Measurements from ENCODE around the gene ABO.
"Not testable (repeated sequence)": the region's sequence is repeated elsewhere in the genome, so short reads cannot be mapped to it uniquely, and the experiment has no call there.

ABO gene

DNA sequence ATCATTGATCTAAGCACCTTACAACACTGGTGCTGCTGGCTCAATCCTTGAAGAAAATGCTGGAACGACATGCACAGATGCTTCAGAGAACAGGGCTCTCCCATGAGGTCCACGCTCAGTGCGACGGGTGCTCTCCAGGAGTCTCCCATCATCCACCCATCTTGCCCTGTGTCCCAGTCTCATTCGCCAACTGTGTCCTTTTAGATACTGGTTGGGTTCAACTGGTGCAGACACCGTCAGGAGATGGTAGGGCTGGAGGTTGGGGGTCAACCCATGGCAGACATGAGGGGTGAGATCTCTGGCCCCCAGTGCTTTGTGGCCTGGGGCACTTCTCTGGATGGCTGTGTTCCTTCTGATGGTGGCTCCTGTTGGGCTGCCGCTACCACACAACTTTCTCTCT, 64.4 kb downstream of the ABO start:
- Histone ChIP-seq H3F3A (ENCODE audit: control insufficient read depth, insufficient read depth) (no peaks in the 10 kb centered on the region), H3K9me2 (replicated peaks; ENCODE audit: control insufficient read depth, low read length) (no peaks in the 10 kb centered on the region), H3K27ac (ENCODE audit: low read depth, low read length) (no peak overlapping the region), H3K79me2 (ENCODE audit: control insufficient read depth, low read length) (no peaks in the 10 kb centered on the region), H3K36me3 (ENCODE audit: control insufficient read depth, low read length) (no peaks in the 10 kb centered on the region), H3K9me3 (ENCODE audit: control insufficient read depth, insufficient read depth, low read length) (peaks cover 8% of the 10 kb centered on the region; the same call in 1 of the 2 replicates), H3K4me2 (ENCODE audit: low read length) (no peak overlapping the region), H3K4me1 (ENCODE audit: control insufficient read depth, low read length) (no peaks in the 10 kb centered on the region), H4K20me1 (ENCODE audit: control insufficient read depth, insufficient read depth, low read depth, low read length) (no peaks in the 10 kb centered on the region), H3K27me3 (ENCODE audit: control insufficient read depth, low read length) (peaks cover 9% of the 10 kb centered on the region), H3K4me3 (ENCODE audit: low read length) (no peak overlapping the region)
- no peak for TF ChIP-seq EZH2phosphoT487 (IDR thresholded peaks at IDR 0.05; ENCODE audit: borderline replicate concordance, low read length)
- TF ChIP-seq, protein P1, sequence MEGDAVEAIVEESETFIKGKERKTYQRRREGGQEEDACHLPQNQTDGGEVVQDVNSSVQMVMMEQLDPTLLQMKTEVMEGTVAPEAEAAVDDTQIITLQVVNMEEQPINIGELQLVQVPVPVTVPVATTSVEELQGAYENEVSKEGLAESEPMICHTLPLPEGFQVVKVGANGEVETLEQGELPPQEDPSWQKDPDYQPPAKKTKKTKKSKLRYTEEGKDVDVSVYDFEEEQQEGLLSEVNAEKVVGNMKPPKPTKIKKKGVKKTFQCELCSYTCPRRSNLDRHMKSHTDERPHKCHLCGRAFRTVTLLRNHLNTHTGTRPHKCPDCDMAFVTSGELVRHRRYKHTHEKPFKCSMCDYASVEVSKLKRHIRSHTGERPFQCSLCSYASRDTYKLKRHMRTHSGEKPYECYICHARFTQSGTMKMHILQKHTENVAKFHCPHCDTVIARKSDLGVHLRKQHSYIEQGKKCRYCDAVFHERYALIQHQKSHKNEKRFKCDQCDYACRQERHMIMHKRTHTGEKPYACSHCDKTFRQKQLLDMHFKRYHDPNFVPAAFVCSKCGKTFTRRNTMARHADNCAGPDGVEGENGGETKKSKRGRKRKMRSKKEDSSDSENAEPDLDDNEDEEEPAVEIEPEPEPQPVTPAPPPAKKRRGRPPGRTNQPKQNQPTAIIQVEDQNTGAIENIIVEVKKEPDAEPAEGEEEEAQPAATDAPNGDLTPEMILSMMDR (IDR thresholded peaks at IDR 0.05; ENCODE audit: low read depth, low read length, poor library complexity, severe bottlenecking), result no peak

DNA sequence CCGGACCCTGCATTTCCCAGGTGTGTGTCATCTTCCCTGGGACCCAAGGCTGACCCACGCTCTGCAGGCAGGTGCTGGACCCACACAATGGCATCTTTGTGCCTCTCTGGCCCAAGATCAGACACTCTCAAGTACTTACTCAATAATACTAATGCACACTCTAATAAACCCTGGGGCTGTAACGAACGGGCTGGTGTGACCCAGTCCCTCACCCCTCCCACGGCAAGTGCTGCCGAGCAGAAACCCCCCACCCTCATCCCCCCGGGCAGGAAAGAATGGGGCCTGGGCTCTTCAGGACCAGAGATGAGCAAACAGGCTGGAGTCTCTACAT, 64.8 kb downstream of the ABO start:
- Histone ChIP-seq H3K4me1 (ENCODE audit: control insufficient read depth, low read length) (no peaks in the 10 kb centered on the region), H4K20me1 (ENCODE audit: control insufficient read depth, insufficient read depth, low read depth, low read length) (no peaks in the 10 kb centered on the region), H3K4me3 (ENCODE audit: low read length) (no peak overlapping the region), H3F3A (ENCODE audit: control insufficient read depth, insufficient read depth) (no peaks in the 10 kb centered on the region), H3K36me3 (ENCODE audit: control insufficient read depth, low read length) (no peaks in the 10 kb centered on the region), H3K79me2 (ENCODE audit: control insufficient read depth, low read length) (no peaks in the 10 kb centered on the region), H3K9me2 (replicated peaks; ENCODE audit: control insufficient read depth, low read length) (no peaks in the 10 kb centered on the region), H3K9me3 (ENCODE audit: control insufficient read depth, insufficient read depth, low read length) (peaks cover 8% of the 10 kb centered on the region; the same call in 1 of the 2 replicates), H3K27me3 (ENCODE audit: control insufficient read depth, low read length) (peaks cover 8% of the 10 kb centered on the region), H3K27ac (ENCODE audit: low read depth, low read length) (no peak overlapping the region), H3K4me2 (ENCODE audit: low read length) (no peak overlapping the region)
- TF ChIP-seq, protein P1 (IDR thresholded peaks at IDR 0.05; ENCODE audit: low read depth, low read length, poor library complexity, severe bottlenecking), result no peak
- no peak for TF ChIP-seq EZH2phosphoT487 (IDR thresholded peaks at IDR 0.05; ENCODE audit: borderline replicate concordance, low read length)

DNA sequence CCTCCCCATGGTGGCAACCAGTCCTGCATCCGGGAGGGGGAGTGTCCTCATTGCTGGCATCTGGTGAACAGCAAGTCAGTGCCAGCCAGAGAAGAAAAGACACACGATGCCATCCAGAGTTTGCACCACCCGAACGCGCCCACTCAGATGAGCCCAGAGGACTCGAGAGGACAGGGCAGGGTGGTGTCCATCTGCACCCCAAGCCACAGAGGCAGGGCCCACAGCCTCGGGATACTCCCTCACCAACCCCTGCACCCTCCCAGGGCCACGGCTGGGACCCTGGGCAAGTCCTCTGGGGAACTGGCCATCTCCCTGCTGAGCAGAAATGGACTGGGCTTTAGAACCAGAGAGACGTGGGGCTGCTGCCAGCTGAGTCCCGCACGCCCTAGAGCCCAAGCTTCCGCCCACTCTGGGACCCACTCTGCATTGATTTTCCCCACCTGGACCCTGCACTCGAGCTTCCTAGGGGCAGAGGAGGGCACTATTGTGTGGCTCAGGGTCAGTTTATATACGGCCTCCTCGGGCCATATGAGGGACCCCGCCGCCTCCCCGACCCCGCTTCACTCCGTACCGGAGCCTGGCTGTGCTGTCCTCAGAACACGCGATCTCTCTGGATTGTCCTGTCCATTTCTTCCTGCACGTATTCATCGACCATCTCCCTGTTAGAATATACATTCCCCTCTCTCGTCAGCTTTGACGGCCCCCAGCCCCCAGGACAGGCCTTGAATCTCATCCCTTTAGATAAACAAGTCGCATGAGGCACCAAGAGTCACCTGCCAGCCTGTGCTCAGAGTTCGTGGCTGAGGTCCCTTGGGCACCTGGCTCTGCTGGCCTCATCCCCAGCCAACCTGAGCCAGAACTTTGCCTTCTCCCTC, 65.4 kb downstream of the ABO start:
- not testable (repeated sequence) for H3K27me3 ChIP-seq (ENCODE audit: control insufficient read depth, low read length); H3F3A ChIP-seq (ENCODE audit: control insufficient read depth, insufficient read depth); H3K4me2 ChIP-seq (ENCODE audit: low read length)

DNA sequence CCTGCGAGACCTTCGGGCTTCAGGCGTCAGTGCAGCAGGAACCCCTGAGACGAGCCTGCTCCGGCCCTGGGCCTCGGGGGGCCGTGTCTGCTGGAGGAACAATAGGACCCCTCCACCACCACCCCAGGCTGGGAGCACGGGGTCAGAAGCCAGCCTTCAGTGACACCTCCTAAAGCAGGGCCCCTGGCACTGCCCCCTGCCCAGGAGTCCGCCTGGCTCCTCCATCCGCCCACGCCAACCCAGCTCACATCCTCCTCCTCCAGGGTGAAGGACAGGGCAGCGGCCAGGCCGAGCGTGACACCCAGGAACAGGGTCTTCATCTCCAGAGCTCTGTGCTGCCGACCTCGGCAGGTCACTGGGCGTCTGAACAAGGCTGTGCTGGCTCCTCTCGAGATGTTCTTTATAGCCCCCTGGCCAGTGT, 66.1 kb downstream of the ABO start, which contains the start of gene OBP2B:
TSS of gene OBP2B (minus strand) at position 371 of the 421 bp plus-strand sequence. CDS start at position 320, 51 bp downstream.
- not testable (repeated sequence) for H3K79me2 ChIP-seq (ENCODE audit: control insufficient read depth, low read length); H3K9me2 ChIP-seq (replicated peaks; ENCODE audit: control insufficient read depth, low read length); H3K4me2 ChIP-seq (ENCODE audit: low read length); H3K27ac ChIP-seq (ENCODE audit: low read depth, low read length); H4K20me1 ChIP-seq (ENCODE audit: control insufficient read depth, insufficient read depth, low read depth, low read length); H3K4me3 ChIP-seq (ENCODE audit: low read length); H3K9me3 ChIP-seq (ENCODE audit: control insufficient read depth, insufficient read depth, low read length); H3K27me3 ChIP-seq (ENCODE audit: control insufficient read depth, low read length); H3K4me1 ChIP-seq (ENCODE audit: control insufficient read depth, low read length); H3F3A ChIP-seq (ENCODE audit: control insufficient read depth, insufficient read depth); H3K36me3 ChIP-seq (ENCODE audit: control insufficient read depth, low read length)

More for the DNA sequence above, 65.4 kb downstream of the ABO start:
- not testable (repeated sequence) for H3K4me1 ChIP-seq (ENCODE audit: control insufficient read depth, low read length); H3K79me2 ChIP-seq (ENCODE audit: control insufficient read depth, low read length); H3K9me3 ChIP-seq (ENCODE audit: control insufficient read depth, insufficient read depth, low read length); H3K36me3 ChIP-seq (ENCODE audit: control insufficient read depth, low read length); H3K4me3 ChIP-seq (ENCODE audit: low read length); H3K27ac ChIP-seq (ENCODE audit: low read depth, low read length); H3K9me2 ChIP-seq (replicated peaks; ENCODE audit: control insufficient read depth, low read length); H4K20me1 ChIP-seq (ENCODE audit: control insufficient read depth, insufficient read depth, low read depth, low read length)

DNA sequence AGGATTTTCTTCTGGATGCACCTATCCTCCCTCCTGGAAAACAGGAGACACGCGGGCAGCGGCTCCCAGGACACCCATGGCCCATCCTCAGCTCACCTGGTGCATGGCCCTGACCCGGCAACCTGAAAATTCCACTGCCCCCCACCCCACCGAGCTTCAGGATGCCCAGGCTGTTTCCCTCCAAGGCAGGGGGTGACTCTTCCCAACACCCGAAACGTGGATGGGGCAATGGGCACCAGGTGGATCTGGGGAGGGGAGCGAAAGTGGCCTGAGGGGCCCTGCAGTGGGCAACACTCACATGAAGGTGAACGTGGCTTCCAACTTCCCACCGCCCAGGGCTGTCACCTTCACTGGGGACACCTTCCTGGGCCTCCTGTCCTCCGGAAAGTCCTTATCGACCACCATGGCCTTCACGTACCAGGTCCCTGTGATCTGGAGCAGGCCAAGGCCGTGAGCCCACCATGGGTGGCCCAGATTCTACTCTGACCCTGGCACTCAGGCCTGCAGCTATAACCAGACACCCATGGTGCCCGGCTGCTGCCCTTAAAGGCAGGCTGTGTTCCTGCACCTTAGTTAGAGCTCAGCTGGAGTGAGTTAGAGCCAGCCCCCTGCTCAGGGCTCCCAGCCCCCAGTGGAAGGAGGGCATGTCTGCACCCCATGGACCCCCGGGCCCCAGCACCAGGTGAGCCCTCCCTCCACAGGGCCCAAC, 66.7 kb downstream of the ABO start:
- not testable (repeated sequence) for H3K36me3 ChIP-seq (ENCODE audit: control insufficient read depth, low read length); H3K4me2 ChIP-seq (ENCODE audit: low read length); H4K20me1 ChIP-seq (ENCODE audit: control insufficient read depth, insufficient read depth, low read depth, low read length); H3K9me3 ChIP-seq (ENCODE audit: control insufficient read depth, insufficient read depth, low read length); H3K9me2 ChIP-seq (replicated peaks; ENCODE audit: control insufficient read depth, low read length); H3K27ac ChIP-seq (ENCODE audit: low read depth, low read length); H3K79me2 ChIP-seq (ENCODE audit: control insufficient read depth, low read length); H3K4me3 ChIP-seq (ENCODE audit: low read length); H3F3A ChIP-seq (ENCODE audit: control insufficient read depth, insufficient read depth); H3K4me1 ChIP-seq (ENCODE audit: control insufficient read depth, low read length); H3K27me3 ChIP-seq (ENCODE audit: control insufficient read depth, low read length)

Data from DOHH2 (cell line).